ENCODE results near the gene SAMD5. TPM values are rescaled to one million over a fixed set of nuclear protein-coding genes. Genes with fewer than 3 reads are reported as not detected.

The SAMD5 gene
- total RNA-seq, 1 experiment from 2014 or later, result 0.04 TPM

GRCh38 chr6:147588469-147588868 lies 80.0 kb downstream of the SAMD5 start:
- Histone ChIP-seq H4K8ac (replicated peaks; ENCODE audit: insufficient read length, low read depth, low read length) (no peak overlapping the region), H4K91ac (ENCODE audit: insufficient read length, low read depth, low read length) (no peak overlapping the region), H3K4ac (ENCODE audit: low read depth, low read length) (no peak overlapping the region), H2AFZ (ENCODE audit: low read length) (no peak overlapping the region), H3K23ac (ENCODE audit: insufficient read length, low read depth, low read length) (no peak overlapping the region), H3K18ac (ENCODE audit: insufficient read length, low read depth, low read length) (no peak overlapping the region), H3K4me1 (ENCODE audit: insufficient read depth, low read length) (no peaks in the 10 kb centered on the region), H3K23me2 (ENCODE audit: insufficient read length, low read depth, low read length, poor library complexity, severe bottlenecking) (no peaks in the 10 kb centered on the region), H2BK120ac (ENCODE audit: low read depth, low read length, poor library complexity, severe bottlenecking) (no peak overlapping the region), H3K4me2 (ENCODE audit: insufficient read depth, insufficient read length, low read length) (no peak overlapping the region), H3K9ac (ENCODE audit: extremely low read depth, insufficient read length, low read length) (no peak overlapping the region), H3T11ph (ENCODE audit: low read length) (no peak overlapping the region), H2AK5ac (ENCODE audit: insufficient read length, low read length) (no peak overlapping the region), H3K56ac (ENCODE audit: insufficient read length, low read depth, low read length) (no peak overlapping the region), H3K79me1 (ENCODE audit: insufficient read depth, low read depth, low read length, poor library complexity, severe bottlenecking) (no peaks in the 10 kb centered on the region), H4K5ac (ENCODE audit: insufficient read length, low read depth, low read length) (no peak overlapping the region), H3K9me3 (ENCODE audit: control insufficient read depth, low read depth, low read length) (no peaks in the 10 kb centered on the region), H3K14ac (ENCODE audit: insufficient read depth, low read length) (no peak overlapping the region), H2BK5ac (ENCODE audit: insufficient read length, low read length) (no peak overlapping the region), H2BK20ac (ENCODE audit: low read depth, low read length, poor library complexity, severe bottlenecking) (no peak overlapping the region), H3K27me3 (ENCODE audit: insufficient read depth, low read length) (no peaks in the 10 kb centered on the region), H3K27ac (ENCODE audit: insufficient read length, low read depth, low read length) (no peak overlapping the region), H4K20me1 (ENCODE audit: control insufficient read depth, insufficient read depth, insufficient read length) (no peaks in the 10 kb centered on the region), H3K79me2 (ENCODE audit: insufficient read depth, low read length) (no peaks in the 10 kb centered on the region), H2BK15ac (ENCODE audit: low read depth, low read length) (no peak overlapping the region), H2BK12ac (ENCODE audit: insufficient read length, low read depth, low read length) (no peak overlapping the region)
- no peaks in the 10 kb centered on the region for H3K4me1 Mint-ChIP-seq
- H3K36me3 Mint-ChIP-seq (ENCODE audit: insufficient read depth in 1 of 3, low read depth in 3 of 3), result no peaks in the 10 kb centered on the region
- WGBS (ENCODE audit: extremely low coverage, insufficient read length, low lambda C conversion rate), result no CpG with 5 or more reads among the region's 6 CpGs
- no peak overlapping the region for H3K27ac Mint-ChIP-seq
- no peak for DNase-seq
- no peak overlapping the region for H3K4me3 Mint-ChIP-seq
- H3K9me3 Mint-ChIP-seq, result no peaks in the 10 kb centered on the region
- no peaks in the 10 kb centered on the region for H3K27me3 Mint-ChIP-seq (ENCODE audit: low read depth)
- TF ChIP-seq CTCF (conservative IDR thresholded peaks at IDR 0.05), result no peak
